HEK293 (cell line): ENCODE measurements around the gene CACNA1C.

Source experiments
- CTCF ChIA-PET: fragments of 350-600 bp; formaldehyde crosslinking; extraction: SDS; loops from one replicate; lab custom pipeline; 2021; ENCODE audit warnings: antibody characterized with exemption; lab: Yijun Ruan, JAX
- POLR2A ChIA-PET: fragments of 300-600 bp; formaldehyde crosslinking; extraction: SDS; loops from one replicate; lab custom pipeline; 2020; ENCODE audit warnings: antibody characterized with exemption, inconsistent platforms; lab: Yijun Ruan, JAX
- H3K27ac ChIP-seq: fragments of 200-500 bp; sonication (Bioruptor generic); 2 replicates; pipeline ENCODE4 v1.5.1; 2014; ENCODE audit warnings: low read depth, low read length, control low read depth, inconsistent platforms; ENCODE audit errors: extremely low read depth
- H3K36me3 ChIP-seq, 2 experiments: fragments of 200-500 bp in 1 of 2; sonication (Bioruptor generic) in 1 of 2; 1 replicate in 1 of 2; 2 replicates in 1 of 2; pipeline ENCODE4 v1.5.1; 2014 to 2017; ENCODE audit warnings: inconsistent platforms in 2 of 2, low read length in 2 of 2; ENCODE audit not compliant: control insufficient read depth in 2 of 2, insufficient read depth in 1 of 2
- H3K4me1 ChIP-seq: fragments of 200-500 bp; sonication (Bioruptor generic); 2 replicates; pipeline ENCODE4 v1.5.1; 2014; ENCODE audit warnings: mild to moderate bottlenecking, low read length, inconsistent platforms; ENCODE audit not compliant: control insufficient read depth, insufficient read depth
- H3K4me3 ChIP-seq: 2 replicates; pipeline ENCODE4 v1.5.1; 2011; ENCODE audit warnings: low read depth, mild to moderate bottlenecking, control low read depth, low read length, moderate library complexity
- H3K9me3 ChIP-seq: fragments of 200-500 bp; sonication (Bioruptor generic); 2 replicates; pipeline ENCODE4 v1.5.1; 2014; ENCODE audit warnings: low read depth, low read length, inconsistent platforms; ENCODE audit not compliant: control insufficient read depth, insufficient read depth
- AEBP2 ChIP-seq: fragments of 450-650 bp; formaldehyde crosslinking; IDR thresholded peaks from 2 replicates; pipeline ENCODE4 v1.5.1; 2016; ENCODE audit warnings: missing biosample characterization, missing genetic modification characterization, borderline replicate concordance
- KLF16 ChIP-seq: fragments of 450-650 bp; formaldehyde crosslinking; IDR thresholded peaks from 2 replicates; pipeline ENCODE4 v1.5.1; 2017; ENCODE audit warnings: missing biosample characterization, missing genetic modification characterization
- PRDM10 ChIP-seq: fragments of 450-650 bp; formaldehyde crosslinking; IDR thresholded peaks from 2 replicates; pipeline ENCODE4 v1.5.1; 2016; ENCODE audit warnings: missing biosample characterization, missing genetic modification characterization
- SCRT1 ChIP-seq: fragments of 450-650 bp; formaldehyde crosslinking; IDR thresholded peaks from 2 replicates; pipeline ENCODE4 v1.5.1; 2016; ENCODE audit warnings: missing biosample characterization, missing genetic modification characterization, borderline replicate concordance
- SP7 ChIP-seq: fragments of 450-650 bp; formaldehyde crosslinking; IDR thresholded peaks from 2 replicates; pipeline ENCODE4 v1.5.1; 2016; ENCODE audit warnings: missing biosample characterization, missing genetic modification characterization
- ZBTB11 ChIP-seq: fragments of 450-650 bp; formaldehyde crosslinking; conservative IDR thresholded peaks from 2 replicates; pipeline ENCODE4 v1.5.1; 2016; ENCODE audit warnings: low read depth, missing biosample characterization, missing genetic modification characterization
- ZBTB26 ChIP-seq: fragments of 450-650 bp; formaldehyde crosslinking; optimal IDR thresholded peaks from 2 replicates; pipeline ENCODE3; 2016; ENCODE audit warnings: missing biosample characterization, mild to moderate bottlenecking, missing genetic modification characterization
- ZFP69B ChIP-seq: fragments of 450-650 bp; formaldehyde crosslinking; IDR thresholded peaks from 2 replicates; pipeline ENCODE4 v1.5.1; 2016; ENCODE audit warnings: missing biosample characterization, missing genetic modification characterization
- ZNF169 ChIP-seq: fragments of 450-650 bp; formaldehyde crosslinking; IDR thresholded peaks from 2 replicates; pipeline ENCODE4 v1.5.1; 2016; ENCODE audit warnings: missing biosample characterization, missing genetic modification characterization
- ZNF2 ChIP-seq: fragments of 450-650 bp; formaldehyde crosslinking; IDR thresholded peaks from 2 replicates; pipeline ENCODE4 v1.5.1; 2016; ENCODE audit warnings: missing biosample characterization, missing genetic modification characterization
- ZNF341 ChIP-seq: fragments of 450-650 bp; formaldehyde crosslinking; IDR thresholded peaks from 2 replicates; pipeline ENCODE4; 2016; ENCODE audit warnings: low read depth, missing biosample characterization, missing genetic modification characterization
- ZNF488 ChIP-seq: fragments of 450-650 bp; formaldehyde crosslinking; IDR thresholded peaks from 2 replicates; pipeline ENCODE4 v1.5.1; 2016; ENCODE audit warnings: missing biosample characterization, missing genetic modification characterization
- ZNF621 ChIP-seq: fragments of 450-650 bp; formaldehyde crosslinking; IDR thresholded peaks from 2 replicates; pipeline ENCODE4 v1.5.1; 2017; ENCODE audit warnings: missing biosample characterization, missing genetic modification characterization
- ZNF658 ChIP-seq: fragments of 450-650 bp; formaldehyde crosslinking; IDR thresholded peaks from 2 replicates; pipeline ENCODE4; 2016; ENCODE audit warnings: missing biosample characterization, missing genetic modification characterization
- ZNF677 ChIP-seq: fragments of 450-650 bp; IDR thresholded peaks from 2 replicates; pipeline ENCODE4 v1.5.0; 2018; ENCODE audit warnings: missing biosample characterization, mild to moderate bottlenecking, missing genetic modification characterization, moderate library complexity
- ZNF747 ChIP-seq: fragments of 450-650 bp; formaldehyde crosslinking; IDR thresholded peaks from 2 replicates; pipeline ENCODE4 v1.5.1; 2016; ENCODE audit warnings: missing biosample characterization, missing genetic modification characterization

The CACNA1C gene

GRCh38 chr12:2562400-2562799 is 509.6 kb downstream of the CACNA1C start:
- Histone ChIP-seq H3K4me3 (no peak overlapping the region), H3K27ac (no peak overlapping the region), H3K9me3 (no peaks in the 10 kb centered on the region), H3K36me3 (no peaks in the 10 kb centered on the region), H3K4me1 (no peaks in the 10 kb centered on the region)
- TF ChIP-seq ZBTB26 (tag by site-specific recombination) (no peak), ZNF621 (tag by site-specific recombination) (no peak), SP7 (tag by site-specific recombination) (no peak), KLF16 (tag by site-specific recombination) (no peak), PRDM10 (tag by site-specific recombination) (no peak), ZNF169 (tag by site-specific recombination) (no peak), ZNF2 (tag by site-specific recombination) (no peak), ZNF341 (tag by site-specific recombination) (no peak), ZNF677 (tag by site-specific recombination) (no peak), SCRT1 (tag by site-specific recombination) (no peak), ZBTB11 (no peak), AEBP2 (tag by site-specific recombination) (no peak), ZNF488 (tag by site-specific recombination) (no peak), ZNF658 (tag by site-specific recombination) (no peak), ZFP69B (tag by site-specific recombination) (no peak), ZNF747 (tag by site-specific recombination) (no peak)
- CTCF ChIA-PET, result no interaction called here
- POLR2A ChIA-PET, result no interaction called here
